Chondrocyte (in vitro differentiated cells): Measurements from ENCODE around the gene ANKH. TPM values are rescaled to one million over a fixed set of nuclear protein-coding genes. Genes with fewer than 3 reads are reported as not detected.

Experiments used
- DNase-seq: peaks from one replicate; pipeline ENCODE4 v3.0.0; 2021; ENCODE audit warnings: mixed read lengths, low spot score
- H3K27ac Mint-ChIP-seq: one replicate; pipeline ENCODE4 v1.8.0; 2021; ENCODE audit warnings: mild to moderate bottlenecking, moderate library complexity, mixed read lengths; ENCODE audit not compliant: unreplicated experiment
- H3K27me3 Mint-ChIP-seq: 2 replicates; pipeline ENCODE4 v1.8.0; 2021; ENCODE audit warnings: low read depth, mixed read lengths
- H3K36me3 Mint-ChIP-seq: 2 replicates; pipeline ENCODE4 v1.8.0; 2021; ENCODE audit warnings: low read depth, mixed read lengths
- H3K4me1 Mint-ChIP-seq: 2 replicates; pipeline ENCODE4 v1.8.0; 2021; ENCODE audit warnings: low read depth, mild to moderate bottlenecking, mixed read lengths
- H3K4me3 Mint-ChIP-seq: one replicate; pipeline ENCODE4 v1.8.0; 2021; ENCODE audit warnings: mild to moderate bottlenecking, moderate library complexity, mixed read lengths; ENCODE audit not compliant: unreplicated experiment
- H3K9me3 Mint-ChIP-seq: 2 replicates; pipeline ENCODE4 v1.8.0; 2021; ENCODE audit warnings: low read depth, mixed read lengths
- total RNA-seq: library from RNA; stranded (reverse); gene quantifications from 3 replicates; pipeline ENCODE4 v1.2.1, GENCODE V29; 2021
- TF ChIP-seq, protein P1 (sequence below): fragments of 200-600 bp; sonication (generic); IDR thresholded peaks from 2 replicates; pipeline ENCODE4 v1.5.0; 2021; ENCODE audit warnings: antibody characterized with exemption, mild to moderate bottlenecking, moderate library complexity

ANKH gene
- total RNA-seq, 1 donor from 2014 or later, result 114 TPM

GRCh38 chr5:14908172-14908571, 36.6 kb upstream of the ANKH start:
- Mint-ChIP-seq H3K4me3 (no peak overlapping the region), H3K27ac (peak overlapping the region; percentile 49), H3K4me1 (peaks cover 16% of the 10 kb centered on the region), H3K36me3 (no peaks in the 10 kb centered on the region), H3K27me3 (no peaks in the 10 kb centered on the region), H3K9me3 (no peaks in the 10 kb centered on the region)
- TF ChIP-seq, protein P1, sequence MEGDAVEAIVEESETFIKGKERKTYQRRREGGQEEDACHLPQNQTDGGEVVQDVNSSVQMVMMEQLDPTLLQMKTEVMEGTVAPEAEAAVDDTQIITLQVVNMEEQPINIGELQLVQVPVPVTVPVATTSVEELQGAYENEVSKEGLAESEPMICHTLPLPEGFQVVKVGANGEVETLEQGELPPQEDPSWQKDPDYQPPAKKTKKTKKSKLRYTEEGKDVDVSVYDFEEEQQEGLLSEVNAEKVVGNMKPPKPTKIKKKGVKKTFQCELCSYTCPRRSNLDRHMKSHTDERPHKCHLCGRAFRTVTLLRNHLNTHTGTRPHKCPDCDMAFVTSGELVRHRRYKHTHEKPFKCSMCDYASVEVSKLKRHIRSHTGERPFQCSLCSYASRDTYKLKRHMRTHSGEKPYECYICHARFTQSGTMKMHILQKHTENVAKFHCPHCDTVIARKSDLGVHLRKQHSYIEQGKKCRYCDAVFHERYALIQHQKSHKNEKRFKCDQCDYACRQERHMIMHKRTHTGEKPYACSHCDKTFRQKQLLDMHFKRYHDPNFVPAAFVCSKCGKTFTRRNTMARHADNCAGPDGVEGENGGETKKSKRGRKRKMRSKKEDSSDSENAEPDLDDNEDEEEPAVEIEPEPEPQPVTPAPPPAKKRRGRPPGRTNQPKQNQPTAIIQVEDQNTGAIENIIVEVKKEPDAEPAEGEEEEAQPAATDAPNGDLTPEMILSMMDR, result no peak
- DNase-seq, result no peak

- Mint-ChIP-seq H3K27ac (no peak overlapping the region), H3K4me3 (no peak overlapping the region), H3K27me3 (no peaks in the 10 kb centered on the region), H3K9me3 (no peaks in the 10 kb centered on the region), H3K4me1 (peaks cover 22% of the 10 kb centered on the region), H3K36me3 (no peaks in the 10 kb centered on the region)
- TF ChIP-seq, protein P1, result no peak
- DNase-seq, result no peak
Observed at GRCh38 chr5:14906628-14907027, 35.0 kb upstream of the ANKH start.

DNA sequence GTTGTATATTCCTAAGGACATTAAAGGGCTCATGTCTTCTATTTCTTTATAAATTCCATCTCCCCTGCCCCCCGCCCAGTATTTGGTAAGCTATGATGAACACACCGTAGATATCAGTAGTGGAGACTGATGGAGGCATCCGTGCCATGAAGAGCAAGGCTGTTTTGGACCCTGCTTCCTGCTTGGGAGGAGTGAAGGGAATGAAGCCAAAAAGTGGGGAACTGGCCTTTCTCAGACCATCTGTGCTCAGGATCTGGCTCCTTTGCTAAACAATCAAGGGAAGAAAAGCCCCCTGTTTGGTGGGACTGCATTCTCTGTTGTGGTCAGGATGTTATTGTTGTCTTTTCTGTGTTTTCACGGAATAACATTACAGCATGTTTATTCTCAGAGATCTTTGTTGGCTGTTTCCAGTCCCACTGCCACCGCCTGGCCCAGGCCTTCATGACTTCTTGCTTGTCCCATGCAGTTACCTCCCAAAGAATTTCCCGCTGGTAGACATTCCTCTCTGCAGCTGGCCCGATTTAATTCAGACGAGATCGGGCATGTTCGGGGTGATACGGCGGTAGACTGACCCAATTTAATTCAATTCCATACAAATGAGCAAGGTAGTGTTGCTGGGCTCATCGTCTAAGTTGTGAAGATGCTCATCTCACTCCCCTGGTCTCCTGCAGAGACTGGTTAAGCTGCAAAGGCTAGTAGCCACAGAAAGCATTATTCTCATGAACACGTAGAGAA, 31.4 kb upstream of the ANKH start:
- Mint-ChIP-seq H3K27ac (no peak overlapping the region), H3K4me1 (peaks cover 25% of the 10 kb centered on the region), H3K4me3 (no peak overlapping the region), H3K9me3 (no peaks in the 10 kb centered on the region), H3K36me3 (no peaks in the 10 kb centered on the region), H3K27me3 (no peaks in the 10 kb centered on the region)
- TF ChIP-seq, protein P1, result no peak
- no peak for DNase-seq

DNA sequence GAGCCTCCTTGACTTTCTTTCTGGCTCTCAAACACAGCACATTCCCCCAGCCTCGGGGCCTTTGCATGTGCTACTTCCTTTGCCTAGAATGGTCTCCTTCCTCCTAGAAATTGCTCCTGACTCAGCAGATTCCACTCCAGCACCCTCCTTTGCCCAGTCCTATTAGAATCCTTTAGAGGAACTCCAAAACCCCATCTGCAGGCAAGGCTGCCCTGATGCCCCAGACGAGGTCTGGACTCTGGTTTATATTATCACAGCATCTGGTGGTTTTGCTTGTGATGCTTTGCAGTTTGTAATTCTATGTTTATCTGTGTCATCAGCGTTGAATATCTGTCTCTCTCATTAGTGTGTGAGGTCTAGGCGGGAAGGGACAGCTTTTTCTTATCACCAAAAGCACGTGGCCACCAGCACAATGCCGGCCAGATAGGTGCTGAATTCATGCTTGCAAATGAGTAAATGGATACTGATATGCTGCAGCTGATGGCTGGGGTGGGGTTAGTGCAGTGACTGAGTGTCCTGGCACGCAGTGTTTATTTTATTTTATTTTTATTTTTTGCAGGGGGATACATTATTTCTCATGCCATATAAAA, 30.0 kb upstream of the ANKH start:
- H3K27ac Mint-ChIP-seq, result peak overlapping the region; percentile 98
- no peaks in the 10 kb centered on the region for H3K36me3 Mint-ChIP-seq
- TF ChIP-seq, protein P1, result no peak
- peak overlapping the region; percentile 21 for H3K4me3 Mint-ChIP-seq
- no peaks in the 10 kb centered on the region for H3K27me3 Mint-ChIP-seq
- no peak for DNase-seq
- peaks cover 25% of the 10 kb centered on the region for H3K4me1 Mint-ChIP-seq
- H3K9me3 Mint-ChIP-seq, result no peaks in the 10 kb centered on the region

- no peak overlapping the region for H3K4me3 Mint-ChIP-seq
- H3K27me3 Mint-ChIP-seq, result no peaks in the 10 kb centered on the region
- peaks cover 25% of the 10 kb centered on the region for H3K4me1 Mint-ChIP-seq
- H3K27ac Mint-ChIP-seq, result peak overlapping the region; percentile 98
- TF ChIP-seq, protein P1, result no peak
- DNase-seq, result no peak
- H3K36me3 Mint-ChIP-seq, result no peaks in the 10 kb centered on the region
- H3K9me3 Mint-ChIP-seq, result no peaks in the 10 kb centered on the region
Observed at GRCh38 chr5:14900693-14901461, 29.3 kb upstream of the ANKH start.
